Stimulated activated CD8-positive, alpha-beta memory T cell treated with anti-CD3 and anti-CD28 coated beads, Interleukin-7, amount 100 ng/mL, for 4 hours (primary cell): ENCODE data around the gene ABHD10.

Experiments
- DNase-seq, 2 donors: peaks; one replicate each; pipeline ENCODE4 v3.0.0-alpha.2; 2020; ENCODE audit warnings: low read depth in 2 of 2

ABHD10 gene

DNA sequence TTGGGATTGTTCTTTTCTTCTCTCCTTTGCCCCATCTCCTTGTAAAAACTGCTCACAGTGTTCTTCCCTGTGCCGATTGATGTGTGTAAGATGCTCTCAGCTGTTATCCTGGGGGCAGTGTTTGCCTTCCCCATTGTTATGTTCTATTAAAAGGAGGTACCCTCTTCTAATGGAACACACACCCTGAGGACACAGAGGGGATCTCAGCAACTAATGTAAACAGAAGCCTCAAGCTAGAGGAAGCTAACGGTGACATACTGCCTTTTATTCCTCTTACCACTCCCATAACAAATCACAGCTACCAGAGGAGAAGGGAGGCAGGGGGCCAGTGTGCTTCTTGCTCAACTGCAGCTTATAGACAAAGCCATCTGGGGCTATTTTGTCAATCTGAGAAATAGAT is 22.1 kb downstream of the ABHD10 start:
- DNase-seq = no peak

- no peak for DNase-seq
Observed at GRCh38 chr3:112001526-112001925, 22.7 kb downstream of the ABHD10 start.

GRCh38 chr3:112002096-112002971 is 23.5 kb downstream of the ABHD10 start:
- DNase-seq = peak; percentile 68 to 80

- no peak for DNase-seq
Observed at GRCh38 chr3:112003321-112004080, 24.7 kb downstream of the ABHD10 start.

DNA sequence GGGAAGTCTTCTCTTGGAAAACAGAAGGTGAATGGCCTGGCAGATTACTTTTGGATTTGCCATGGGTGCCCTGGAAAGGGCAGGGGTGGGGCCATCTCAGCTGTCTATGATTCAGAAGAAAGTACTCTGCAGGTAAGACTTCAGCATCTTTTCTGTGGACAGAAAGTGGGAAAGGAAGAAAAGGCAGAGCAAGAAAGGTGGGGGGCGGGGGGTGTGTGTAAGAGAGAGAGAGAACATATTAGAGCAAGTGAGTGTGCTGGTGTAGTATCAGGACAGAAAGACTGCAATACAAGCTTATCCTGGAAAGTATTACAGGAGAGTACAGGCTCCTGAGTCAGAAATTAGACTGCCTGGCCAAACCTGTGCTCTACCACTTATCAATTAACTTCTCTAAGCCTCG is 25.4 kb downstream of the ABHD10 start:
- DNase-seq = no peak

DNA sequence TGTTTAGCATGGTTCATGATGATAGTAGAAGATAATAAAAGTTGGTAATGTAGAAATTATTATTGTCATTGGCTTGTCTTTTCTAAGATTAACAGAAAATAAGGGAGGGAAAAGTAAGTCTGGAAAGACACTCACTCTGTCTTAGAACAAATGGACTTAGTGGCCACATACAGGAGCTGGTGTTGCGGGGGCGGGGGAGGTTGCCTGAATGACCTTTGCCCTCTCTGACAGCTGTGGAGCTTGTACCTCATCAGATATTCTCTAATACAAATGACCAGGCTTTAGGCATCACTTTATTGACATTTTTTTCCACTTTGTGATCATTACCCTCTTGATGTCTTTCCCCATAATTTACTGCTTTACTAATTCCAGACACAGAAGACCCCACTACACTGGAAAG is 25.8 kb downstream of the ABHD10 start:
- no peak for DNase-seq

- DNase-seq = no peak
Observed at GRCh38 chr3:112005091-112005672, 26.4 kb downstream of the ABHD10 start.

- DNase-seq = no peak
Observed at GRCh38 chr3:112007633-112008032, 28.8 kb downstream of the ABHD10 start.

- DNase-seq = no peak
Observed at GRCh38 chr3:112009670-112010069, 30.8 kb downstream of the ABHD10 start.

GRCh38 chr3:112010636-112011035 is 31.8 kb downstream of the ABHD10 start:
- no peak for DNase-seq

GRCh38 chr3:112011376-112011940 is 32.6 kb downstream of the ABHD10 start:
- DNase-seq = no peak

DNA sequence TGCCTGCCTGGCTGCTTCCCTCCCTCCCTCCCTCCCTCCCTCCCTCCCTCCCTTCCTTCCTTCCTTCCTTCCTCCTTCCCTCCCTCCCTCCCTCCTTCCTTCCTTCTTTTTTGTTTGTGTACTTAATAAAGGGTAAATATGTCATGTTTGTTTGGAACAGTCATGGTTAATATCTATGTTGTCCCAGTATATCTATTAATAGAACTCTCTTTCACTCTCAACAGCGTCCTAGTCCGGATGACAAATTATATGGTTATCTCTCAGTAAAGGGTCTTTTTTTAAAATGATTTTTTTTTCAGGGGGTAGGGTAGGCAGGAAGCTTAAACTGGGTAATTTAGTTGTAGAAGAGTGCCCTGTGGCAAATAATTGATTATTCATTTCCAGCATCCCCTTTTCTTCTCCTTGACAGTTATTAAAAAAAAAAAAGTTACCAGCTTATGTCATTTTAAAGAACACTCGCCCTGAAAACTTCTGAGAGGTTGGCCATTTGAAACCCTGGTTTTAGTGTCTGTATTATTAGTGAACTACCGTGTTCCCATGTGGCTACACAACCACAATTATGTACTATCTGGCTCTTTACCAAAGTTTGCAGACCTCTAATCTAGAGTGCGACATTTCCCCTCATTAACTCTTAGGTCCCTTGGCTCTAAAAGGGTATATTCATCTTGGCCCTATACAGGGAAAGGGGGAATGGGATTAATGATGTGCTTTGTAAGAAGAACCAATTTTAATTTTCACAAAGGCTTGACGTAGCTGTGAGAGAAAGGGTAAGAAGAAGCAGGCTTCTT is 33.6 kb downstream of the ABHD10 start:
- no peak for DNase-seq

GRCh38 chr3:112013058-112013783 is 34.4 kb downstream of the ABHD10 start:
- DNase-seq = peak; percentile 50 to 51

DNA sequence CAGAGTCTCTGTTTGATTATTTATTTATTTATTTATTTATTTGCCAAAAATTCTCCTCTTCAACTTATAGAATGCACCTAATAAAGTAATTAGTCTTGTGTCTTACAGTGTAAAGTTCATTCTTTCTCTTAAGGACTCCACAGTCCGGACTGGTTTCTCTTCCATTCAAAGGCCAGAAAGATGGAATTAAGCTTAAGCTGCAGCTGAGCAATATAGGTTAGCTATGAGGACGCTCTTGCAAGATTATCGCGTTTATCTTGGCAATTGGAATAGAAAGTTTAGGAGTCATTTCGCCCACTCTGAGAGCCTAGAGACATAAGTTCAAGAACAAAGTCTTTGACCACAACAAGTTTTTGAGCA is 34.9 kb downstream of the ABHD10 start:
- DNase-seq = no peak

DNA sequence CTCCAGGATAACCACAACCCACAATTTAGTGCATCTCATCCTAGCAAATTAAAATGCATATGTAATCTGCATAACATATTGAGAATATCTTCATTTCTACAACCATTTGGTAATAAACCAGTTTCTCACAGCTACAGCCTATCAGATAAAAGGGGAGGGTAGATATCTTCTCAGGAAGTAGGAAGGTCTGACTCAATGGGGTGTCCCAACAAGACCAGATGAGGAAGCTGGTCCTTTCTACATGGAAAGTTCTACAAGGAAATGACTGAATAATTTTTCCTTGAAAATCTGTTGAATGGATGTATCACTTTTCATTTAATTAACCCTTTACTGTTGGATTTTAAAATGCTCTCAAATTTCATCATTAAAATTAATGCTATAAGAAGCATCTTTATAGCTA is 38.3 kb downstream of the ABHD10 start:
- no peak for DNase-seq

DNA sequence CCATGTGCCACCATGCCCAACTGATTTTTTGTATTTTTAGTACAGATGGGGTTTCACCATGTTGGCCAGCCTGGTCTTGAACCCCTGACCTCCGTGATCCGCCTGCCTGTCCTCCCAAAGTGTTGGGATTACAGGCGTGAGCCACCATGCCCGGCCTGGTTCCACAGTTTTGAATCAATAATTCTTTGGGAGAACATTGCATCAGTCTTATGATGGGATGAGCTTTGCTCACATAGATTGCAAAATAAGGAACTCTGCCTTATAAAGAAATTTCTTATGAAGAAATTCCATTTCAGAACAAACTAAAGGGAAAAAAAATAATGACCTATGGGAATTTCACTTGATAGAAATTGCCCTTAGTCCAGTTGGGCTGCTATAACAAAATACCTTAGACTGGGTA is 39.9 kb downstream of the ABHD10 start:
- DNase-seq = no peak

DNA sequence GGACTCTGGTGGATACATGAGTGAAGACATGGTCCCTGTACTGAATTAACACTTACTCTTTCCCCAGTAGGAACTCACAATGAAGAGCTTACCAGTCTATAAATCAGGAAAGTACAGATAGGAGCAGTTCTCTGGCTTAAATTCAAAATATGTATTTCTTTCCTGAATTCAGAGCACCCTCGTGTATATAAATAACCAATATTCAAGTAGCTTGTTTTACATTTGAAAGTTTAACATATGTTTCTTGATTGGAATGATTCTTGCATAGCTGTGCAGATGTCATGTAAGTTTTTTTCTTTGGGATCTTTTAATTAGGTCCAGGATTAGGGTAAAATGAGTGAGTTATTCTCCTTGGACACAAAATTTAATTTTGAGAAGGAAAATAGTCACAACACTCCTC is 40.9 kb downstream of the ABHD10 start:
- no peak for DNase-seq

DNA sequence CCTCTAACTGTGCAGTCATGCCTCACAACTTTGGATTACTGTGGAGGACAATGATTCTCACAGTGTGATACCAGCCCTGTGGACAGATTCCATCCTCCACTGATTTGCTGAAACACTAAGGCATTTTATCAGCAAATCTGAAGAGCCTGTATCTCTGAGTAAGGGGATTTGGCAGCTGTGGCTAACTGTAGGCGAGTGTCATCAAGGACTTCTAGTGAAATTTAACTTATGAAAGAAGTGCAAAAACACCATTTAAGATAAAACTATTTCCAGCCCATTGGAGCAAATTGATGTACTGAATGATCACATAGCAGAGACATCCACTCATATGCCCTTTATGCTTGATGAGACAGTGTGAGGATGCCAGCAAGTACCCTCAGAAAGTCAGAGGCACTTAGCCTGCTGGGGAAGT is 41.9 kb downstream of the ABHD10 start:
- no peak for DNase-seq

- no peak for DNase-seq
Observed at GRCh38 chr3:112027142-112027541, 48.3 kb downstream of the ABHD10 start.

DNA sequence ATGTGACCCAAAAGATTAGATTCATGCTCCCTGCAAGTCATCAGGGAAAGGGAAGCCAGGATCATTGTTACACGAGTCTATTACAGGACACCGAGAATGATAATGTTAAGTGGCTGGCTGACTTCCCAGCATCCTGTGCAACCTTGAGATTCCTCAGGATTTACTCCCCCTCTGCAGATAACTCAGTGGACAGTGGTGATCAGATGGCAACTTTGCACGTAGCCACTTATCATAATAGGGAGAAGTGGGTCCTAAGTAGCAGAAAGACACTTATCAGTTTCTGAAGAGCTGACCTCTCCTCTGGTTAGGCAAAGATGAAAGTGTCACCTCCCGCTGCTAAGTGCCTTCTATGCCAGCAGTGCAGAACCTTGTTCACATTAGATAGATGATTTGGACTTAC is 49.0 kb downstream of the ABHD10 start:
- DNase-seq = no peak

DNA sequence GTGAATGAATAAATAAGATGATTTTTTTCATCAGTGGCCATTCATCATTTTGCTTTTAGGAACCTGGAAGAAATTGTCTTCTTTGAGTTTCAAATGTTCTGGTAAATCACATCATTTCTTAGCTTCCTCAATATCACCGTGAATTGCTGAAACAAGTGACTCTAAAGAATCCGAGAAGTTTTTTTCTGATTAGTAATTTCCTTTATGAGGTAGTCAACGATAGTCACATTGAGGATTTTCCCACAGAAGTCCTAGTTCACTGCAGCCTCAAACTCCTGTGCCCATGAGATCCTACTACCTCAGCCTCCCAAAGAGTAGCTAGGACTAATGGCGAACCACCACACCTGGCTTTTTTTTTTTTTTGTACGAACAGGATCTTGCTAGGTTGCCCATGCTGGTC is 52.1 kb downstream of the ABHD10 start:
- no peak for DNase-seq
